ENCODE measurements around the gene TTC1.
"Not testable (repeated sequence)": the region's sequence is repeated elsewhere in the genome, so short reads cannot be mapped to it uniquely, and the experiment has no call there.

Gene TTC1

GRCh38 chr5:160008877-160009590, at the start of gene TTC1:
Gene TTC1, plus strand, starts transcription at chr5:160009139. Its CDS starts 1,390 bp downstream, at chr5:160010529.
- DNase-seq (ENCODE audit: low spot score) = peak; percentile 97

- DNase-seq (ENCODE audit: low spot score) = no peak
These were observed 47.5 kb upstream of the TTC1 start for GRCh38 chr5:159961176-159962160.

GRCh38 chr5:159962214-159962613, 46.7 kb upstream of the TTC1 start:
- DNase-seq (ENCODE audit: low spot score) = no peak

- DNase-seq (ENCODE audit: low spot score) = no peak
These were observed 45.0 kb upstream of the TTC1 start for GRCh38 chr5:159963935-159964334.

- DNase-seq (ENCODE audit: low spot score) = peak; percentile 81
These were observed 43.7 kb upstream of the TTC1 start for GRCh38 chr5:159965031-159965837.

- not testable (repeated sequence) for DNase-seq (ENCODE audit: low spot score)
These were observed 43.2 kb upstream of the TTC1 start for GRCh38 chr5:159965838-159966128.

GRCh38 chr5:159969966-159970365, 39.0 kb upstream of the TTC1 start:
- DNase-seq (ENCODE audit: low spot score) = peak; percentile 10

- DNase-seq (ENCODE audit: low spot score) = peak; percentile 31
These were observed 37.9 kb upstream of the TTC1 start for GRCh38 chr5:159971038-159971437.

GRCh38 chr5:159971514-159971913, 37.4 kb upstream of the TTC1 start:
- no peak for DNase-seq (ENCODE audit: low spot score)

- DNase-seq (ENCODE audit: low spot score) = no peak
These were observed 36.9 kb upstream of the TTC1 start for GRCh38 chr5:159971931-159972461.

GRCh38 chr5:159972538-159973362, 36.2 kb upstream of the TTC1 start:
- DNase-seq (ENCODE audit: low spot score) = no peak

GRCh38 chr5:159975462-159976019, 33.4 kb upstream of the TTC1 start:
- DNase-seq (ENCODE audit: low spot score) = peak; percentile 96

GRCh38 chr5:159976921-159977320, 32.0 kb upstream of the TTC1 start:
- no peak for DNase-seq (ENCODE audit: low spot score)

- DNase-seq (ENCODE audit: low spot score) = no peak
These were observed 30.6 kb upstream of the TTC1 start for GRCh38 chr5:159978358-159978757.

GRCh38 chr5:159982421-159983173, 26.3 kb upstream of the TTC1 start:
- DNase-seq (ENCODE audit: low spot score) = no peak

GRCh38 chr5:159987031-159987674, 21.8 kb upstream of the TTC1 start:
- DNase-seq (ENCODE audit: low spot score) = peak; percentile 76

- no peak for DNase-seq (ENCODE audit: low spot score)
These were observed 18.4 kb upstream of the TTC1 start for GRCh38 chr5:159990506-159990905.

GRCh38 chr5:159992566-159992965, 16.4 kb upstream of the TTC1 start:
- DNase-seq (ENCODE audit: low spot score) = no peak

GRCh38 chr5:159993194-159993593, 15.7 kb upstream of the TTC1 start:
- no peak for DNase-seq (ENCODE audit: low spot score)

- no peak for DNase-seq (ENCODE audit: low spot score)
These were observed 13.0 kb upstream of the TTC1 start for GRCh38 chr5:159995907-159996306.

All from AG08395 (cell line).